Measurements from ENCODE around the gene KSR1. TPM values are rescaled to one million over a fixed set of nuclear protein-coding genes. Genes with fewer than 3 reads are reported as not detected.
"Not testable (repeated sequence)": the region's sequence is repeated elsewhere in the genome, so short reads cannot be mapped to it uniquely, and the experiment has no call there.

Gene KSR1
- total and polyA plus RNA-seq, 10 of the 15 experiments (the other 5 are each of a cell fraction or from before 2014, with no cell fraction given), result 0.97 to 66.6 (median 22.9) TPM

GRCh38 chr17:27671977-27672480, 215.8 kb downstream of the KSR1 start:
- H3K9me3 ChIP-seq (replicated peaks; ENCODE audit: control insufficient read depth, insufficient read depth, low read length); BruUV-seq (replicated peaks); ATAC-seq; DNase-seq (ENCODE audit: low read depth, low spot score); RAD21 ChIA-PET (ENCODE audit: unreplicated experiment); H3K79me2 ChIP-seq (ENCODE audit: control insufficient read depth, insufficient read depth, low read length); H3K4me3 ChIP-seq; H3K4me1 ChIP-seq (ENCODE audit: control insufficient read depth, insufficient read depth, low read length); in situ Hi-C loops (cut with MboI); H3K9ac ChIP-seq (ENCODE audit: control insufficient read depth, insufficient read depth, low read length); H3K4me2 ChIP-seq (ENCODE audit: control insufficient read depth, insufficient read depth); H3K36me3 ChIP-seq (ENCODE audit: control insufficient read depth in 2 of 2, insufficient read depth in 2 of 2, low read length in 1 of 2); POLR2A ChIA-PET; SMC1A ChIA-PET (ENCODE audit: uncharacterized antibody, unreplicated experiment); H4K20me1 ChIP-seq (ENCODE audit: control insufficient read depth, insufficient read depth); H3K27ac ChIP-seq (ENCODE audit: control insufficient read depth, insufficient read depth); intact Hi-C loops (cut with micrococcal nuclease; ENCODE audit: unreplicated experiment); H3K27me3 ChIP-seq (replicated peaks in 1 of 2; ENCODE audit: control insufficient read depth in 2 of 2, insufficient read depth in 2 of 2, low read length in 1 of 2); CTCF ChIA-PET; FAIRE-seq; H2AFZ ChIP-seq (ENCODE audit: control insufficient read depth, low read depth, low read length): not testable (repeated sequence)
- WGBS (ENCODE audit: insufficient coverage, insufficient replicate concordance, low lambda C conversion rate, missing lambda C conversion rate), result 5% methylated on average over 6 of the region's 6 CpGs

- no peaks in the 10 kb centered on the region for H3K27me3 ChIP-seq (replicated peaks in 1 of 2; ENCODE audit: control insufficient read depth in 2 of 2, insufficient read depth in 2 of 2, low read length in 1 of 2)
- FAIRE-seq (no peak), ATAC-seq (no peak), DNase-seq (ENCODE audit: low read depth, low spot score) (no peak)
- no peak overlapping the region for H3K9ac ChIP-seq (ENCODE audit: control insufficient read depth, insufficient read depth, low read length)
- intact Hi-C loops (cut with micrococcal nuclease; ENCODE audit: unreplicated experiment) (no loop called here), in situ Hi-C loops (cut with MboI) (no loop called here)
- CTCF ChIA-PET, result interaction anchor here (0.8 kb wide), 1 partner anchor 16 kb away, joined by 3 read pairs; no protein-coding TSS in a partner anchor
- H3K4me2 ChIP-seq (ENCODE audit: control insufficient read depth, insufficient read depth), result no peak overlapping the region
- TF ChIP-seq SMARCA5 (IDR thresholded peaks at IDR 0.05), result no peak
- no peak for TF ChIP-seq DPF2 (IDR thresholded peaks at IDR 0.05)
- no peak for TF ChIP-seq NFXL1 (IDR thresholded peaks at IDR 0.05; ENCODE audit: borderline replicate concordance)
- TF ChIP-seq SKIL (IDR thresholded peaks at IDR 0.05; ENCODE audit: low read depth, poor library complexity, severe bottlenecking), result no peak
- no peak for TF ChIP-seq TAF1 (IDR thresholded peaks at IDR 0.05; ENCODE audit: borderline replicate concordance, low read depth, low read length)
- TF ChIP-seq CEBPB (IDR thresholded peaks at IDR 0.05; ENCODE audit: borderline replicate concordance in 1 of 2, low read depth in 2 of 2, low read length in 2 of 2), result no peak
- no peak for TF ChIP-seq ATF3 (IDR thresholded peaks at IDR 0.05; ENCODE audit: borderline replicate concordance, extremely low read depth, low read depth, low read length)
- no peak for TF ChIP-seq RELB (IDR thresholded peaks at IDR 0.05; ENCODE audit: low read depth)
- SMC1A ChIA-PET (ENCODE audit: uncharacterized antibody, unreplicated experiment), result no interaction called here
- H3K4me1 ChIP-seq (ENCODE audit: control insufficient read depth, insufficient read depth, low read length), result no peaks in the 10 kb centered on the region
- WGBS (ENCODE audit: insufficient coverage, insufficient replicate concordance, low lambda C conversion rate, missing lambda C conversion rate), result 17% methylated on average over 6 of the region's 6 CpGs
- no peaks in the 10 kb centered on the region for H3K36me3 ChIP-seq (ENCODE audit: control insufficient read depth in 2 of 2, insufficient read depth in 2 of 2, low read length in 1 of 2)
- POLR2A ChIA-PET, result no interaction called here
- H3K27ac ChIP-seq (ENCODE audit: control insufficient read depth, insufficient read depth), result no peak overlapping the region
- no TSS peak for BruUV-seq (replicated peaks)
- H4K20me1 ChIP-seq (ENCODE audit: control insufficient read depth, insufficient read depth), result no peaks in the 10 kb centered on the region
- RAD21 ChIA-PET (ENCODE audit: unreplicated experiment), result no interaction called here
- no peak overlapping the region for H2AFZ ChIP-seq (ENCODE audit: control insufficient read depth, low read depth, low read length)
- H3K79me2 ChIP-seq (ENCODE audit: control insufficient read depth, insufficient read depth, low read length), result no peaks in the 10 kb centered on the region
- H3K4me3 ChIP-seq, result no peak overlapping the region
- H3K9me3 ChIP-seq (replicated peaks; ENCODE audit: control insufficient read depth, insufficient read depth, low read length), result no peaks in the 10 kb centered on the region
These were observed 218.1 kb downstream of the KSR1 start for GRCh38 chr17:27674335-27674734.

Measured in GM12878 (cell line).